HEK293T (cell line): ENCODE measurements around the gene ZMAT5.

Experiments
- ARNT ChIP-seq: fragments of 450-650 bp; IDR thresholded peaks from 2 replicates; pipeline ENCODE4 v1.6.1; 2017; ENCODE audit warnings: mild to moderate bottlenecking
- FOXA1 ChIP-seq: fragments of 450-650 bp; IDR thresholded peaks from 2 replicates; pipeline ENCODE4 v1.6.1; 2016; ENCODE audit warnings: mild to moderate bottlenecking
- FOXK2 ChIP-seq: fragments of 450-650 bp; IDR thresholded peaks from 2 replicates; pipeline ENCODE4 v1.6.1; 2016; ENCODE audit warnings: mild to moderate bottlenecking
- FOXM1 ChIP-seq: fragments of 450-650 bp; IDR thresholded peaks from 2 replicates; pipeline ENCODE4 v1.6.1; 2017; ENCODE audit warnings: mild to moderate bottlenecking, borderline replicate concordance
- SP1 ChIP-seq: fragments of 450-650 bp; IDR thresholded peaks from 2 replicates; pipeline ENCODE4 v1.6.1; 2017
- TARDBP ChIP-seq: fragments of 450-650 bp; IDR thresholded peaks from 2 replicates; pipeline ENCODE4 v1.6.1; 2016

DNA sequence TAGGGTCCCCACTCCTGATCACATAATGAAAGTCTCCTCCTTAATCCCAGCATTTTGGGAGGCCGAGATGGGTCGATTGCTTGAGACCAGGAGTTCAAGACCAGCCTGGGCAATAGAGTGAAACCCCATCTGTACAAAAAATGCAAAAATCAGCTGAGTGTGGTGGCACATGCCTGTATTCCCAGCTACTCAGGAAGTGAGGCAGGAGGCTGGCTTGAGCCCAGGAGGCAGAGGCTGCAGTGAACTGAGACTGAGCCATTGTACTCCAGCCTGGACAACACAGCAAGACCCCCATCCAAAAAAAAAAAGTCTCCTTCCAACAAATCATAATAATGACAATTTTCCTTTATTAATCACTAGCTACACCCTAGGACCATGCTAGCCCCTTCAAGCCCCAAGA is 15.1 kb downstream of the ZMAT5 start:
- no peak for TF ChIP-seq FOXK2
- TF ChIP-seq SP1, result no peak
- TF ChIP-seq ARNT, result no peak
- no peak for TF ChIP-seq FOXM1
- TF ChIP-seq FOXA1, result no peak
- no peak for TF ChIP-seq TARDBP
